Measurements from ENCODE around the gene CDC42EP3. TPM values are rescaled to one million over a fixed set of nuclear protein-coding genes. Genes with fewer than 3 reads are reported as not detected.

Gene CDC42EP3
- total RNA-seq, 8 experiments from 2014 or later = 0.63 to 32.1 (median 11.1) TPM

DNA sequence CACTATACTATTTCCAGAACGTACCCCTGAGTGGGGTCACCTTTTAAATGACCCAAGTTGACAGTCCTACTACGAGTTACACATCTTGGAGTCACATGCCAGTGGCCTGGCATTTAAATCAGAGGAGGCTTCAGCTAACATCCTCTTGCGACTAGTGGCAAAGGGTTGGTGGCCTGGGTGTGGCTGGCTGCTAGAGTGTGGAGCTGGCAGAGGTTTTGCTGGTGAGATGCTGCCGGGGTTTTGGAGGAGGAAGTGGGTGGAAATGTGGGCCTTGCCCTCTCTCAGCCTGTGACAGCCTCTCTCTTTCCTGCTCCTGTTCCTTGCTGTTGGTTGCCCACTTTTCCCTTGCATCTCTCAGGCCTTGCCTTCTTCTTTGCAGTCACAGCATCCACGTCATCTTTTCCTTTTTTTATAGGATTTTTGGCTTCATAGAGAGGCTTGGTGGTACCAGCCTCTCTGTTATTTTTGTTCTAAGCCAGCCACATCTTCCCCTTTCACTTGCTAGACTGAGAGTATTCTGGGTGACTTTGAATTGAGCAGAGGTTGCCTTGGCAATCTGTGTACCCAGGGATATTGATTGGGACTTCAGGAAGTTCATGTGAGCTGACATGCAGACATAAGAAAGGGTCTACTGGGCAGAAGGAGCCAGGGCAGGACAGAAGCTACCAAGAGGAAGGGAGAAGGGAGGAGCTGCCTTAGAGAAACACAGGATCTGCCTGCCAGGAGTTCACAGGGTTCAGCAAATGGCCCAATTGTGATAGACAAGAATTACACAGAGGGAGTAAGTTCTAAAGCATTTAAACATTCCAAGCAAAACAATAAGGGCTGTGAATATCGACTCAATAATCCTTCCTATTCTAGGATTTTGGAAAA lies 55.4 kb downstream of the CDC42EP3 start:
- in situ Hi-C loops (cut with MboI; ENCODE audit: low pct_unique_long_range_greater_than_20kb in 2 of 9, low sequenced_read_pairs in 9 of 9, unreplicated experiment in 9 of 9) = no loop called here
- 50 to 100% (median 68%) methylated on average over 1 to 4 of the region's 6 CpGs; no CpG with 5 or more reads in 2 of the 10 experiments for WGBS, 10 experiments
- Histone ChIP-seq H3K4me3 (no peak overlapping the region), H3K4me1 (replicated peaks in 1 of 2) (no peaks in the 10 kb centered on the region), H3K27ac (no peak overlapping the region)
- ATAC-seq (replicated peaks in 6 of 8) = no peak

GRCh38 chr2:37614061-37614738 lies 57.2 kb downstream of the CDC42EP3 start:
- in situ Hi-C loops (cut with MboI; ENCODE audit: low pct_unique_long_range_greater_than_20kb in 2 of 9, low sequenced_read_pairs in 9 of 9, unreplicated experiment in 9 of 9) = no loop called here
- 40 to 100% (median 85%) methylated on average over 1 to 7 of the region's 7 CpGs; no CpG with 5 or more reads in 2 of the 10 experiments for WGBS, 10 experiments
- peak in 6 of 8 experiments; percentile 27 to 99 (median 73) for ATAC-seq (replicated peaks in 6 of 8)

GRCh38 chr2:37612382-37612781 lies 59.1 kb downstream of the CDC42EP3 start:
- in situ Hi-C loops (cut with MboI; ENCODE audit: low pct_unique_long_range_greater_than_20kb in 2 of 9, low sequenced_read_pairs in 9 of 9, unreplicated experiment in 9 of 9) = no loop called here
- ATAC-seq (replicated peaks in 6 of 8) = no peak

More at GRCh38 chr2:37614061-37614738, 57.2 kb downstream of the CDC42EP3 start:
- H3K4me3 ChIP-seq = no peak overlapping the region
- H3K27ac ChIP-seq = no peak overlapping the region
- H3K4me1 ChIP-seq (replicated peaks in 1 of 2) = no peaks in the 10 kb centered on the region

DNA sequence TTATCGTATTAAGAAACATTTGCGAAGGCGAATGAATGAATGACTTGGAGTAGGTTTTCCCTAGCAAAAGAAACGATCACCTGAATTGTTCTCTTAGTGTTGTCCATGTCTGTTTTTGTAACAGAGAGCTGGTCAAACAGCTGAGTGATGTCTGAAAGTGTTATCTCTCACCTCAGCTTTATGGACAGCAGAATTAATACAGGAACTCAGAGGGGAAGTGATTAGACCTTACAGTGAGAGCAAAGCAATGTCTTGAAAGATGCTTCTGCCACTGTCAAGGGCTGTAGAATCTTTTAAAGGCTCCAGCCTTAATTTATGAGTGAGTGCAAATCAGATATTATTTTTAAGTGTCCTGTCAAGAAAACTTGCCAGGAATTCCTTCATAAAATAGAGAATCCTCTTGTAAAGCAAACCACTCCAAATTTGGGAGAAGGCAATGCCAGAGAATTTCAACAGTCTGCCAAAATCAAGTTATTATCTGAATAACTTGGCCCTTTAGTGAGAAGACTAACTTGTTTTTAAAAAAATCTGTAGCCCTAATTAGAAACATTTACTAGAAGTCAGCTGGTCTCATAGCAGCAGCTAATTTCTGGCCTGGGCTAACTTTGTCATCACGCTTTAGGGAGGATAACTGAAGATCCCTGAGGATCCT lies 60.7 kb downstream of the CDC42EP3 start:
- in situ Hi-C loops (cut with MboI; ENCODE audit: low pct_unique_long_range_greater_than_20kb in 2 of 9, low sequenced_read_pairs in 9 of 9, unreplicated experiment in 9 of 9) = no loop called here
- ATAC-seq (replicated peaks in 6 of 8) = no peak
- Histone ChIP-seq H3K4me3 (no peak overlapping the region), H3K27ac (no peak overlapping the region), H3K4me1 (replicated peaks in 1 of 2) (no peaks in the 10 kb centered on the region)
- WGBS, 10 experiments = 31 to 100% (median 80%) methylated on average over 1 to 5 of the region's 5 CpGs

More at GRCh38 chr2:37612382-37612781, 59.1 kb downstream of the CDC42EP3 start:
- WGBS, 10 experiments = 58 to 100% (median 90%) methylated on average over 1 to 3 of the region's 4 CpGs; no CpG with 5 or more reads in 3 of the 10 experiments
- no peaks in the 10 kb centered on the region for H3K4me1 ChIP-seq (replicated peaks in 1 of 2)
- H3K4me3 ChIP-seq = no peak overlapping the region
- H3K27ac ChIP-seq = no peak overlapping the region

GRCh38 chr2:37609782-37610181 lies 61.7 kb downstream of the CDC42EP3 start:
- no peak overlapping the region for H3K27ac ChIP-seq
- in situ Hi-C loops (cut with MboI; ENCODE audit: low pct_unique_long_range_greater_than_20kb in 2 of 9, low sequenced_read_pairs in 9 of 9, unreplicated experiment in 9 of 9) = no loop called here
- 53 to 100% (median 80%) methylated on average over 1 to 5 of the region's 6 CpGs; no CpG with 5 or more reads in 5 of the 10 experiments for WGBS, 10 experiments
- H3K4me3 ChIP-seq = no peak overlapping the region
- no peak for ATAC-seq (replicated peaks in 6 of 8)
- H3K4me1 ChIP-seq (replicated peaks in 1 of 2) = no peaks in the 10 kb centered on the region

DNA sequence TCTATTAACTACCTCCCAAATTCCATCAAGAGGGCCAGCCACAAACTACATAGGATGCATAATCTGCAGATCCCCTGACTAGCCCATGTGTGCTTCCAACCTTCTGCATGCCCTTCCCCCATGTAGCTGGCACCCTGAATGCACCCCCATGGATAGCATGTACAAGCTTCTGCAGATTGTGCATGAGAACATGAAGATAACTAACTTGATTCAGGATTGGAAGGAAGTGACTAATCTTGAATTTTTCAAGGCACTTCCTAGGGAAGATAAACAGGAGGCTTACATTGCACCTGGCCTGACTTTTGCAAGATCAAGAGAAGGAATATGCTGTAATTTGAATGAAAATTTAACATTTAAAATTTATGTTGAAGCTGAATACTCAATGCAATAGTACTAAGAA lies 66.7 kb downstream of the CDC42EP3 start:
- in situ Hi-C loops (cut with MboI; ENCODE audit: low pct_unique_long_range_greater_than_20kb in 2 of 9, low sequenced_read_pairs in 9 of 9, unreplicated experiment in 9 of 9) = no loop called here
- peak in 2 of 8 experiments; percentile 21 to 87 for ATAC-seq (replicated peaks in 6 of 8)
- no peaks in the 10 kb centered on the region for H3K4me1 ChIP-seq (replicated peaks in 1 of 2)
- H3K4me3 ChIP-seq = no peak overlapping the region
- H3K27ac ChIP-seq = no peak overlapping the region

DNA sequence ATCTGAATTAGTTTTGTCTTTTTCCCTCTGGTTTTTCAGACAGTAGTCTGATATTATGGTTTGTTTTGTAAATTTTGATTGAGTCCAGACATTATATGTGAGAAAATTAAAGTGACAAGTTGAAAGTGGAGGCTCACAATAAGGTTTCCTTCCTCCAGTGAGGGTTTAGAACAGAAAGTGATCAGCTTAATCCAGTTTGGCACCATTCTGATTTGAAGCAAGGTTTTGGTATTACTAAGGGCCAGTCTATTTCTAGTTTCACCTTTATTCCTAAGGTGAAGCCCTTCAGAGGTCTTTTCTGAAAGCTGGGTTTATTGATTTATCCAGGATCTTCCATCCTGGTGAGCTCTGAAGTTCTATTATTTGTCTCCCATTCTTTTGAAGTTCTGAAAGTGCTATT lies 68.7 kb downstream of the CDC42EP3 start:
- ATAC-seq (replicated peaks in 6 of 8) = no peak
- no peak overlapping the region for H3K4me3 ChIP-seq
- in situ Hi-C loops (cut with MboI; ENCODE audit: low pct_unique_long_range_greater_than_20kb in 2 of 9, low sequenced_read_pairs in 9 of 9, unreplicated experiment in 9 of 9) = no loop called here
- no peak overlapping the region for H3K27ac ChIP-seq
- no peaks in the 10 kb centered on the region for H3K4me1 ChIP-seq (replicated peaks in 1 of 2)

DNA sequence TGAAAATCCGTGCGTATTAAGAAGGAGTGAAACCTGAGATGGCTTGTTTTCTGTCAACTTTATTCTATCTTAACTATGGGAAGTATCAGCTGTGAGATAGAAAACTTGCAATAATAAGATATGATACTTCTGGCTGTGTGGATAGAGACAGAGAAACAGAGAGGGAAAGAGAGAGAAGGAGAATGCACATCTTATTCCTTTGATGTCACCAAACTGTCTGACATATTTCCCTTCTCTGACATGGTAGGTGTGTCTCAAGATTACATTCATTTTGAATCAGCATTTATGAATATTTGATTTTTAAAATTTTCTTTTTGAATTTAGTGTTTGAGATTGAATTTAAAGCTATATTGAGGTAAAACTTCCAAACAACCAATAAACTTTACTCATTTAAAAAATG lies 69.4 kb downstream of the CDC42EP3 start:
- no peaks in the 10 kb centered on the region for H3K4me1 ChIP-seq (replicated peaks in 1 of 2)
- ATAC-seq (replicated peaks in 6 of 8) = peak in 1 of 8 experiments; percentile 23
- no peak overlapping the region for H3K27ac ChIP-seq
- in situ Hi-C loops (cut with MboI; ENCODE audit: low pct_unique_long_range_greater_than_20kb in 2 of 9, low sequenced_read_pairs in 9 of 9, unreplicated experiment in 9 of 9) = no loop called here
- no peak overlapping the region for H3K4me3 ChIP-seq
- WGBS, 10 experiments = 56 to 100% (median 89%) methylated on average over 2 of the region's 2 CpGs; no CpG with 5 or more reads in 2 of the 10 experiments

DNA sequence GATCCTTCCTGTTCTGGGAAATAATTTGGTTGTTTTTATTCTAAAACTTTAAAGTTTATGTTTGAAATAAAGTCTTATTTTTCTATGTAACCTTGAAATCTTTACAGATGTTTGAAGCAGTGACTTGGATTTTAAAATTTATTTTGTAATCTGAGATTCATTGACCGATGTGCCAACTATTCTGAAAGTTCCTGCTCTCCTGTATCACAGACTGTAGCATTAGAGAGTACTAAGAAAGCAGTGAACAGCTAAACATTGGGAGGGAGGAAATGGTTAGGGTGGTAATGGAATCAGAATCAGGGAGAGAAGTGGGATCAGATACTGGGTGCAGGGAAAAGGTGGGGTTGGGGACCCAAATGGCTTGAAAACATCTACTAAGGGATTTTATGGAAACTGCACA lies 69.9 kb downstream of the CDC42EP3 start:
- H3K27ac ChIP-seq = no peak overlapping the region
- no peak overlapping the region for H3K4me3 ChIP-seq
- H3K4me1 ChIP-seq (replicated peaks in 1 of 2) = no peaks in the 10 kb centered on the region
- in situ Hi-C loops (cut with MboI; ENCODE audit: low pct_unique_long_range_greater_than_20kb in 2 of 9, low sequenced_read_pairs in 9 of 9, unreplicated experiment in 9 of 9) = no loop called here
- WGBS, 10 experiments = 0 to 100% (median 86%) methylated on average over 1 of the region's 1 CpG; no CpG with 5 or more reads in 3 of the 10 experiments
- no peak for ATAC-seq (replicated peaks in 6 of 8)

GRCh38 chr2:37600735-37601134 lies 70.7 kb downstream of the CDC42EP3 start:
- H3K4me1 ChIP-seq (replicated peaks in 1 of 2) = no peaks in the 10 kb centered on the region
- H3K27ac ChIP-seq = no peak overlapping the region
- 33 to 100% (median 88%) methylated on average over 1 of the region's 1 CpG; no CpG with 5 or more reads in 2 of the 10 experiments for WGBS, 10 experiments
- H3K4me3 ChIP-seq = no peak overlapping the region
- ATAC-seq (replicated peaks in 6 of 8) = no peak
- in situ Hi-C loops (cut with MboI; ENCODE audit: low pct_unique_long_range_greater_than_20kb in 2 of 9, low sequenced_read_pairs in 9 of 9, unreplicated experiment in 9 of 9) = no loop called here

GRCh38 chr2:37599688-37600525 lies 71.5 kb downstream of the CDC42EP3 start:
- H3K4me1 ChIP-seq (replicated peaks in 1 of 2) = no peaks in the 10 kb centered on the region
- in situ Hi-C loops (cut with MboI; ENCODE audit: low pct_unique_long_range_greater_than_20kb in 2 of 9, low sequenced_read_pairs in 9 of 9, unreplicated experiment in 9 of 9) = no loop called here
- H3K4me3 ChIP-seq = no peak overlapping the region
- no peak overlapping the region for H3K27ac ChIP-seq
- no peak for ATAC-seq (replicated peaks in 6 of 8)
- WGBS, 10 experiments = 80 to 100% (median 100%) methylated on average over 1 to 14 of the region's 17 CpGs; no CpG with 5 or more reads in 2 of the 10 experiments

- in situ Hi-C loops (cut with MboI; ENCODE audit: low pct_unique_long_range_greater_than_20kb in 2 of 9, low sequenced_read_pairs in 9 of 9, unreplicated experiment in 9 of 9) = no loop called here
- no peak for ATAC-seq (replicated peaks in 6 of 8)
- H3K4me1 ChIP-seq (replicated peaks in 1 of 2) = no peaks in the 10 kb centered on the region
- no peak overlapping the region for H3K27ac ChIP-seq
- 71 to 100% (median 98%) methylated on average over 1 to 3 of the region's 3 CpGs; no CpG with 5 or more reads in 1 of the 10 experiments for WGBS, 10 experiments
- no peak overlapping the region for H3K4me3 ChIP-seq
Observed at GRCh38 chr2:37593694-37594093, 77.7 kb downstream of the CDC42EP3 start.

Measured in motor neuron (in vitro differentiated cells).